ENCODE measurements around the gene MB.
"Not testable (repeated sequence)": the region's sequence is repeated elsewhere in the genome, so short reads cannot be mapped to it uniquely, and the experiment has no call there.

MB gene

GRCh38 chr22:35637254-35637653 lies 20.1 kb upstream of the MB start:
- no peak for DNase-seq

GRCh38 chr22:35634943-35635540 lies 17.9 kb upstream of the MB start:
- DNase-seq, result no peak

GRCh38 chr22:35634015-35634414 lies 16.9 kb upstream of the MB start:
- DNase-seq, result no peak

GRCh38 chr22:35633520-35633919 lies 16.4 kb upstream of the MB start:
- no peak for DNase-seq

GRCh38 chr22:35632935-35633334 lies 15.8 kb upstream of the MB start:
- no peak for DNase-seq

- DNase-seq, result no peak
Observed at GRCh38 chr22:35631597-35631996, 14.5 kb upstream of the MB start.

GRCh38 chr22:35630891-35631290 lies 13.8 kb upstream of the MB start:
- DNase-seq, result no peak

- DNase-seq, result no peak
Observed at GRCh38 chr22:35630387-35630793, 13.3 kb upstream of the MB start.

- no peak for DNase-seq
Observed at GRCh38 chr22:35629406-35630216, 12.5 kb upstream of the MB start.

GRCh38 chr22:35628732-35629131 lies 11.6 kb upstream of the MB start:
- no peak for DNase-seq

GRCh38 chr22:35627267-35628041 lies 10.3 kb upstream of the MB start:
- peak; percentile 25 for DNase-seq

GRCh38 chr22:35625763-35626432 lies 8.8 kb upstream of the MB start:
- no peak for DNase-seq

- DNase-seq, result no peak
Observed at GRCh38 chr22:35624547-35624946, 7.4 kb upstream of the MB start.

GRCh38 chr22:35623885-35624284 lies 6.8 kb upstream of the MB start:
- not testable (repeated sequence) for DNase-seq

- no peak for DNase-seq
Observed at GRCh38 chr22:35622191-35622913, 5.2 kb upstream of the MB start.

GRCh38 chr22:35621451-35621850 lies 4.3 kb upstream of the MB start:
- no peak for DNase-seq

- DNase-seq, result no peak
Observed at GRCh38 chr22:35620624-35621251, 3.6 kb upstream of the MB start.

GRCh38 chr22:35619336-35620094 lies 2.4 kb upstream of the MB start:
- DNase-seq, result no peak

GRCh38 chr22:35618427-35619223 lies 1.5 kb upstream of the MB start:
- no peak for DNase-seq

GRCh38 chr22:35616043-35616442 lies 1.1 kb downstream of the MB start:
- DNase-seq, result no peak
